Measurements from ENCODE around the gene ATF7.

DNA sequence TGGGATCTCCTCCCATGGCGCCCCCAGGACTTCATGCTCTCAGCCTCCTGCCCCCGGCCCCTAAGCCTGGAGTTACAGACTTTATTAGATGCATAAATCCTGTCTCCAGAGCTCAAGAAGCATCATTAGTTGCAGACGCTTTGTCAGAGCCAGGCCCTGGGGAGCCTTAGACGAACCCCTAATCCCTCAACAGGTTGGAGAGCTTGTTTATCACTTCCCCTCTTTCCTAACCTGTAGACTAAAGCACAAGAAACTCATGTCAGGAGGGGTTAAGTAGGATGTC, 118.6 kb downstream of the ATF7 start:
- TF ChIP-seq, protein P1, sequence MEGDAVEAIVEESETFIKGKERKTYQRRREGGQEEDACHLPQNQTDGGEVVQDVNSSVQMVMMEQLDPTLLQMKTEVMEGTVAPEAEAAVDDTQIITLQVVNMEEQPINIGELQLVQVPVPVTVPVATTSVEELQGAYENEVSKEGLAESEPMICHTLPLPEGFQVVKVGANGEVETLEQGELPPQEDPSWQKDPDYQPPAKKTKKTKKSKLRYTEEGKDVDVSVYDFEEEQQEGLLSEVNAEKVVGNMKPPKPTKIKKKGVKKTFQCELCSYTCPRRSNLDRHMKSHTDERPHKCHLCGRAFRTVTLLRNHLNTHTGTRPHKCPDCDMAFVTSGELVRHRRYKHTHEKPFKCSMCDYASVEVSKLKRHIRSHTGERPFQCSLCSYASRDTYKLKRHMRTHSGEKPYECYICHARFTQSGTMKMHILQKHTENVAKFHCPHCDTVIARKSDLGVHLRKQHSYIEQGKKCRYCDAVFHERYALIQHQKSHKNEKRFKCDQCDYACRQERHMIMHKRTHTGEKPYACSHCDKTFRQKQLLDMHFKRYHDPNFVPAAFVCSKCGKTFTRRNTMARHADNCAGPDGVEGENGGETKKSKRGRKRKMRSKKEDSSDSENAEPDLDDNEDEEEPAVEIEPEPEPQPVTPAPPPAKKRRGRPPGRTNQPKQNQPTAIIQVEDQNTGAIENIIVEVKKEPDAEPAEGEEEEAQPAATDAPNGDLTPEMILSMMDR (IDR thresholded peaks at IDR 0.05; ENCODE audit: low read depth, low read length), result no peak
- TF ChIP-seq, protein P2, sequence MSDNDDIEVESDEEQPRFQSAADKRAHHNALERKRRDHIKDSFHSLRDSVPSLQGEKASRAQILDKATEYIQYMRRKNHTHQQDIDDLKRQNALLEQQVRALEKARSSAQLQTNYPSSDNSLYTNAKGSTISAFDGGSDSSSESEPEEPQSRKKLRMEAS (IDR thresholded peaks at IDR 0.05; ENCODE audit: low read depth, low read length), result no peak
- TF ChIP-seq POLR2A (IDR thresholded peaks at IDR 0.05; ENCODE audit: extremely low read depth, insufficient read length) (no peak), MYC (IDR thresholded peaks at IDR 0.05; ENCODE audit: low read depth, low read length) (no peak)
